Tibial artery (tissue), 4 donors: ENCODE results near the gene ZNF281.

Experiments
- DNase-seq, 2 donors: peaks; one replicate each; pipeline ENCODE4 v3.0.0-alpha.2; 2019
- H3K27ac ChIP-seq, 2 donors: fragments of 200-600 bp; sonication (generic) in 1 of 2; 1 replicate in 1 of 2; 2 replicates in 1 of 2; pipeline ENCODE4 v1.5.1; 2018 to 2019; ENCODE audit warnings: mild to moderate bottlenecking in 1 of 2
- H3K27me3 ChIP-seq, 2 donors: fragments of 200-600 bp; sonication (generic) in 1 of 2; one replicate each; pipeline versions ENCODE4 v1.5.1 to v1.6.0; 2016 to 2019
- H3K36me3 ChIP-seq, 3 donors: fragments of 200-600 bp; sonication (generic) in 2 of 3; one replicate each; pipeline ENCODE4 v1.5.1; 2016 to 2019; ENCODE audit warnings: mild to moderate bottlenecking in 2 of 3
- H3K4me1 ChIP-seq, 4 donors: fragments of 200-600 bp; sonication (generic) in 2 of 4; 1 replicate in 3 of 4; 2 replicates in 1 of 4; pipeline ENCODE4 v1.5.1; 2016 to 2019
- H3K4me3 ChIP-seq, 2 donors: fragments of 200-600 bp; sonication (generic) in 1 of 2; 1 replicate in 1 of 2; 2 replicates in 1 of 2; pipeline ENCODE4 v1.5.1; 2018 to 2019; ENCODE audit warnings: mild to moderate bottlenecking in 2 of 2
- H3K9me3 ChIP-seq, 3 donors: fragments of 200-600 bp; sonication (generic) in 1 of 3; one replicate each; pipeline ENCODE4 v1.5.1; 2016 to 2019
- CTCF ChIP-seq, 2 experiments: fragments of 200-600 bp in 1 of 2; fragments of 450-650 bp in 1 of 2; IDR thresholded peaks; one replicate each; pipeline ENCODE4 v1.5.1; 2017 to 2019; ENCODE audit warnings: antibody characterized with exemption in 2 of 2, mild to moderate bottlenecking in 1 of 2, moderate library complexity in 1 of 2
- intact Hi-C: fragments of 100-400 bp; cut with DNase I; formaldehyde crosslinking; loops from one replicate; pipeline ENCODE4 v1.15.0; 2023; ENCODE audit warnings: low total_unique reads

Gene ZNF281

GRCh38 chr1:200452850-200453552 is 43.2 kb upstream of the ZNF281 start:
- H3K36me3 ChIP-seq, result no peaks in the 10 kb centered on the region
- H3K9me3 ChIP-seq, result no peaks in the 10 kb centered on the region
- intact Hi-C loops, result no loop called here
- no peak for DNase-seq
- no peak overlapping the region for H3K4me3 ChIP-seq
- no peak overlapping the region for H3K27ac ChIP-seq
- no peaks in the 10 kb centered on the region for H3K27me3 ChIP-seq
- TF ChIP-seq CTCF (IDR thresholded peaks at IDR 0.05), result no peak
- H3K4me1 ChIP-seq, result no peaks in the 10 kb centered on the region

GRCh38 chr1:200448034-200448762 is 38.4 kb upstream of the ZNF281 start:
- no peaks in the 10 kb centered on the region for H3K27me3 ChIP-seq
- no peak for TF ChIP-seq CTCF (IDR thresholded peaks at IDR 0.05)
- no peaks in the 10 kb centered on the region for H3K9me3 ChIP-seq
- DNase-seq, result no peak
- intact Hi-C loops, result no loop called here
- no peaks in the 10 kb centered on the region for H3K36me3 ChIP-seq
- H3K27ac ChIP-seq, result no peak overlapping the region
- no peak overlapping the region for H3K4me3 ChIP-seq
- H3K4me1 ChIP-seq, result no peaks in the 10 kb centered on the region

GRCh38 chr1:200445213-200445612 is 35.4 kb upstream of the ZNF281 start:
- no peaks in the 10 kb centered on the region for H3K4me1 ChIP-seq

GRCh38 chr1:200444478-200444877 is 34.6 kb upstream of the ZNF281 start:
- no peak for TF ChIP-seq CTCF (IDR thresholded peaks at IDR 0.05)
- H3K27ac ChIP-seq, result no peak overlapping the region

More at GRCh38 chr1:200445213-200445612, 35.4 kb upstream of the ZNF281 start:
- no peak for DNase-seq
- Histone ChIP-seq H3K27me3 (no peaks in the 10 kb centered on the region), H3K9me3 (no peaks in the 10 kb centered on the region), H3K4me3 (no peak overlapping the region), H3K36me3 (no peaks in the 10 kb centered on the region), H3K27ac (no peak overlapping the region)
- no peak for TF ChIP-seq CTCF (IDR thresholded peaks at IDR 0.05)
- intact Hi-C loops, result no loop called here

GRCh38 chr1:200443860-200444259 is 34.0 kb upstream of the ZNF281 start:
- H3K4me3 ChIP-seq, result no peak overlapping the region
- DNase-seq, result no peak
- H3K27me3 ChIP-seq, result no peaks in the 10 kb centered on the region
- no peaks in the 10 kb centered on the region for H3K4me1 ChIP-seq
- intact Hi-C loops, result no loop called here
- no peak for TF ChIP-seq CTCF (IDR thresholded peaks at IDR 0.05)
- no peaks in the 10 kb centered on the region for H3K9me3 ChIP-seq
- H3K36me3 ChIP-seq, result no peaks in the 10 kb centered on the region
- H3K27ac ChIP-seq, result no peak overlapping the region

More at GRCh38 chr1:200444478-200444877, 34.6 kb upstream of the ZNF281 start:
- H3K27me3 ChIP-seq, result no peaks in the 10 kb centered on the region
- H3K9me3 ChIP-seq, result no peaks in the 10 kb centered on the region
- H3K4me1 ChIP-seq, result no peaks in the 10 kb centered on the region
- H3K4me3 ChIP-seq, result no peak overlapping the region
- intact Hi-C loops, result no loop called here
- no peaks in the 10 kb centered on the region for H3K36me3 ChIP-seq
- no peak for DNase-seq
